Stimulated activated CD4-positive, alpha-beta T cell treated with anti-CD3 and anti-CD28 coated beads, Interleukin-1b, Interleukin-23, amount 100 ng/mL, for 48 hours (primary cell): Measurements from ENCODE around the gene ZSCAN5A.
"Not testable (repeated sequence)": the region's sequence is repeated elsewhere in the genome, so short reads cannot be mapped to it uniquely, and the experiment has no call there.

Experiments used
- DNase-seq: peaks from one replicate; pipeline ENCODE4 v3.0.0-alpha.2; 2020

The ZSCAN5A gene

GRCh38 chr19:56199687-56200086, 115.0 kb downstream of the ZSCAN5A start:
- no peak for DNase-seq

- not testable (repeated sequence) for DNase-seq
These were observed 117.0 kb downstream of the ZSCAN5A start, which contains the start of gene ZSCAN5B for GRCh38 chr19:56197646-56198045. Gene ZSCAN5B, minus strand, starts transcription at chr19:56197783. Its CDS starts 4,731 bp downstream, at chr19:56193052.

GRCh38 chr19:56193981-56194640, 120.5 kb downstream of the ZSCAN5A start:
- no peak for DNase-seq

- DNase-seq = no peak
These were observed 122.9 kb downstream of the ZSCAN5A start for GRCh38 chr19:56191711-56192110.

GRCh38 chr19:56191115-56191514, 123.5 kb downstream of the ZSCAN5A start:
- DNase-seq = no peak

- DNase-seq = no peak
These were observed 124.9 kb downstream of the ZSCAN5A start for GRCh38 chr19:56189785-56190184.

- no peak for DNase-seq
These were observed 136.9 kb downstream of the ZSCAN5A start for GRCh38 chr19:56177564-56178243.

- no peak for DNase-seq
These were observed 137.8 kb downstream of the ZSCAN5A start for GRCh38 chr19:56176881-56177280.

GRCh38 chr19:56176310-56176709, 138.3 kb downstream of the ZSCAN5A start:
- not testable (repeated sequence) for DNase-seq

- DNase-seq = not testable (repeated sequence)
These were observed 138.8 kb downstream of the ZSCAN5A start, which contains the start of gene GALP for GRCh38 chr19:56175861-56176307. Gene GALP, plus strand, starts transcription at chr19:56176008. Its CDS starts 1,101 bp downstream, at chr19:56177109.

GRCh38 chr19:56174550-56174949, 140.1 kb downstream of the ZSCAN5A start:
- DNase-seq = no peak

- no peak for DNase-seq
These were observed 140.6 kb downstream of the ZSCAN5A start for GRCh38 chr19:56174086-56174485.
